AG09309 (cell line): Measurements from ENCODE around the gene IL1RAPL1.
"Not testable (repeated sequence)": the region's sequence is repeated elsewhere in the genome, so short reads cannot be mapped to it uniquely, and the experiment has no call there.

Experiments
- DNase-seq: peaks from one replicate; pipeline ENCODE4 v3.0.0-alpha.2; 2010; ENCODE audit warnings: low read depth
- H3K4me3 ChIP-seq: 2 replicates; pipeline ENCODE4 v1.5.1; 2011; ENCODE audit warnings: mild to moderate bottlenecking, low read depth, low read length, moderate library complexity; ENCODE audit not compliant: control insufficient read depth
- CTCF ChIP-seq: IDR thresholded peaks from 2 replicates; pipeline ENCODE4 v1.5.1; 2011; ENCODE audit warnings: mild to moderate bottlenecking, low read depth, low read length, inconsistent platforms; ENCODE audit not compliant: insufficient read depth, control insufficient read depth; ENCODE audit errors: missing control alignments

Gene IL1RAPL1

DNA sequence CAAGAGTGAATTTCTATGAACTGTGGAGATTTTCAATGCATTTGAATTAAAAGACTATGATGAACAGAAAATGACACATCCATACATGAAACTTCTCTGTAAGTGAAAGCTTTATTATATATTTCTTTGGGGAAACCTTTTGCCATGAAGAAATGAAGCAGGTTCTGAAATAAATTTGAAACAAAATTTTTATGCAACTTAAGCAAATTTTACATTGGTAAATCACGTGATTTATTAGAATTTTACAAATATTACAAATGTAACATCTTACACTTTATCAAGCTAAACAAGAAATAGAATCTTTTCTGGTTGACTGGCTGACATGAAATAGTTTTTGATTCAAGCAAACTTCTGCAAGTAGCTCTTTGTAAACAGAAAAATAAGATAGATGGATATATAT, 131.2 kb downstream of the IL1RAPL1 start:
- DNase-seq: no peak
- no peak for TF ChIP-seq CTCF
- no peak overlapping the region for H3K4me3 ChIP-seq

- TF ChIP-seq CTCF: no peak
- no peak for DNase-seq
- no peak overlapping the region for H3K4me3 ChIP-seq
Observed at GRCh38 chrX:28719620-28720019, 132.4 kb downstream of the IL1RAPL1 start.

GRCh38 chrX:28752330-28752729, 165.1 kb downstream of the IL1RAPL1 start:
- H3K4me3 ChIP-seq: no peak overlapping the region
- no peak for DNase-seq
- no peak for TF ChIP-seq CTCF

DNA sequence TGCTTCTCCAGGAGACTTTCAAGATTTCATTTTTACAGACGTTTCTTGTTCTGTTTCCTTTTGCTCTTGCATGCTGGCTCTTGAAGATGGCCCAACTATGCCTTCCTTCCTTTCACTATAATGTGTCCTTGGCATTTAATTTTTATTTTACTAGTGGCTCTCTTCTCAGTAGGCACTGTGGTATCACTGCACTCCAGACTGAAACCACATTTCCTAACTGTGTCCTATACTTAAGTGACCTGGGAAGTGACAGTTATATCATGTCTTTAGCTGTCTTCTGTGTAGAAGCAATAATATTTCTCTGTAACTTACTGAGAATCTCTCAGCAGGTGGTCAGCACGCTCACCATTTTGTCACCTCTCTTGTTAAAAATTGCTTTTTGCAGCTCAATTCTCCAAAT, 168.9 kb downstream of the IL1RAPL1 start:
- no peak for DNase-seq
- TF ChIP-seq CTCF: no peak
- H3K4me3 ChIP-seq: no peak overlapping the region

DNA sequence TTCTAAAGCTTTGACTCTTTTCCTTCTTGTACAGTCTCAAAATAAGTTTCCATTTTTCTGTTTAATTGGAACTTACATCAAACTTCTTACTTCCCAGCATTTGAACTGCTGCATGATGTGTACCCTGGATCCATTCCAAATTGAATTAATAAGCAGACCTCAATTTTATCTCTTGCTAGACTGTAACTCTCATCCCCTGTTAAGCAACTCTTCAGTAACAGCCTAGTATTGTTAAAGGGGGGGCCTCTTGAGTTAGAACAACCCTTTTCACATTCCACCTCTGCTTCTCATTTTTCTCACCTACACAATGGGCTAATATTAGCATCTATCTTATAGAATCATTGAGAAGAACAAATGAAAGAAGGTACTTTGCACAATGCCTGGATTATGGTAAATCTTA, 169.4 kb downstream of the IL1RAPL1 start:
- no peak overlapping the region for H3K4me3 ChIP-seq
- no peak for TF ChIP-seq CTCF
- no peak for DNase-seq

- no peak for DNase-seq
- no peak overlapping the region for H3K4me3 ChIP-seq
- TF ChIP-seq CTCF: no peak
Observed at GRCh38 chrX:28757290-28757689, 170.0 kb downstream of the IL1RAPL1 start.

- H3K4me3 ChIP-seq, DNase-seq: not testable (repeated sequence)
Observed at GRCh38 chrX:28766561-28766960, 179.3 kb downstream of the IL1RAPL1 start.
